VCaP (cell line): ENCODE data around the gene VSIG10.
"Not testable (repeated sequence)": the region's sequence is repeated elsewhere in the genome, so short reads cannot be mapped to it uniquely, and the experiment has no call there.

ENCODE experiments used
- H3K27ac ChIP-seq: fragments of 450-650 bp; 2 replicates; pipeline ENCODE4 v1.5.1; 2017
- TF ChIP-seq, protein P1 (sequence below): fragments of 450-650 bp; conservative IDR thresholded peaks from 2 replicates; pipeline ENCODE4 v1.5.1; 2017; ENCODE audit warnings: mild to moderate bottlenecking, moderate library complexity

The VSIG10 gene

DNA sequence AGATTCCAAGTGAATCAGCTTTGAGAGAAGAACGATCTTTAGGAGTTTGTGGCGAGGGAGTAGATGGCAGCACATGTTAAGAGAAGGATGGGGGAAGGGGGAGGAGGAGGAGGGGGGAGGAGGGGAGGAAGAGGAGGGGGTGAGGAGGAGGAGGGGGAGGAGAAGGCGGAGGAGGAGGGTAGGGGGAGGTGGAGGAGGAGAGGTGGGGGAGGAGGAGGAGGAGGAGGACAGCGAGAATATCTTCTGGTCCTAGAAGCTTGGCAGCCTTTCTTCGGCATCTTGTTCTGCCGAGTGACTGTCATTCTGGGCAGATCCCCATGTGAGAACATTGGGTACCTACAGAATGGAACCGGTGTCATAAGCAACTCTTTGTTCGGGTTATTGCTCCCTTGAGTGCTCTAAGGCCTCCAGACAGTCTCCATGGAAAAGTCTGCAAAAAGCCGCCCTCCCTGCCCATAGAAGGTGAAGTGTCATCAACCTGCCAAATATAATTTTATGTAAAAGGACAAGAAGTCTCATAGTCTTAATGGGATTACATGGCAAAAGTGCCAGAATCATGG is 80.4 kb downstream of the VSIG10 start:
- H3K27ac ChIP-seq: no peak overlapping the region
- TF ChIP-seq, protein P1, sequence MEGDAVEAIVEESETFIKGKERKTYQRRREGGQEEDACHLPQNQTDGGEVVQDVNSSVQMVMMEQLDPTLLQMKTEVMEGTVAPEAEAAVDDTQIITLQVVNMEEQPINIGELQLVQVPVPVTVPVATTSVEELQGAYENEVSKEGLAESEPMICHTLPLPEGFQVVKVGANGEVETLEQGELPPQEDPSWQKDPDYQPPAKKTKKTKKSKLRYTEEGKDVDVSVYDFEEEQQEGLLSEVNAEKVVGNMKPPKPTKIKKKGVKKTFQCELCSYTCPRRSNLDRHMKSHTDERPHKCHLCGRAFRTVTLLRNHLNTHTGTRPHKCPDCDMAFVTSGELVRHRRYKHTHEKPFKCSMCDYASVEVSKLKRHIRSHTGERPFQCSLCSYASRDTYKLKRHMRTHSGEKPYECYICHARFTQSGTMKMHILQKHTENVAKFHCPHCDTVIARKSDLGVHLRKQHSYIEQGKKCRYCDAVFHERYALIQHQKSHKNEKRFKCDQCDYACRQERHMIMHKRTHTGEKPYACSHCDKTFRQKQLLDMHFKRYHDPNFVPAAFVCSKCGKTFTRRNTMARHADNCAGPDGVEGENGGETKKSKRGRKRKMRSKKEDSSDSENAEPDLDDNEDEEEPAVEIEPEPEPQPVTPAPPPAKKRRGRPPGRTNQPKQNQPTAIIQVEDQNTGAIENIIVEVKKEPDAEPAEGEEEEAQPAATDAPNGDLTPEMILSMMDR: no peak

DNA sequence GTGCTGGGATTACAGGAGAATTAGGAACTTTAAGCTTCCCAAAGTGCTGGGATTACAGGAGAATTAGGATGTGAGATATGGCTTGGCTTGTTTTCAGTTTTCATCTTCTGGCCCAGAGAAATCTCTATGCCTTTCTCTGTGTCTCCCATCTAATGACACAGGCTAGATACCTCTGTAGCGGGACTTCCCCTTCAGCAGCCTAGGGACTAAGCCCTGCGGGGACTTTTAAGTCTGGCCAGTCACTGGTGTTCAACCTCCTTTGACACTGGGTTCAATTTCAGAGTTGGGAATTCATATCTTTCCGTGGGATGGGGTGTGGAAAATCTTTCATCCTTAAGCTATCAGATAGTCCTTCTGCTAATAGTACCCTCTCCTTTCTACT is 81.1 kb downstream of the VSIG10 start:
- TF ChIP-seq, protein P1: no peak
- no peak overlapping the region for H3K27ac ChIP-seq

DNA sequence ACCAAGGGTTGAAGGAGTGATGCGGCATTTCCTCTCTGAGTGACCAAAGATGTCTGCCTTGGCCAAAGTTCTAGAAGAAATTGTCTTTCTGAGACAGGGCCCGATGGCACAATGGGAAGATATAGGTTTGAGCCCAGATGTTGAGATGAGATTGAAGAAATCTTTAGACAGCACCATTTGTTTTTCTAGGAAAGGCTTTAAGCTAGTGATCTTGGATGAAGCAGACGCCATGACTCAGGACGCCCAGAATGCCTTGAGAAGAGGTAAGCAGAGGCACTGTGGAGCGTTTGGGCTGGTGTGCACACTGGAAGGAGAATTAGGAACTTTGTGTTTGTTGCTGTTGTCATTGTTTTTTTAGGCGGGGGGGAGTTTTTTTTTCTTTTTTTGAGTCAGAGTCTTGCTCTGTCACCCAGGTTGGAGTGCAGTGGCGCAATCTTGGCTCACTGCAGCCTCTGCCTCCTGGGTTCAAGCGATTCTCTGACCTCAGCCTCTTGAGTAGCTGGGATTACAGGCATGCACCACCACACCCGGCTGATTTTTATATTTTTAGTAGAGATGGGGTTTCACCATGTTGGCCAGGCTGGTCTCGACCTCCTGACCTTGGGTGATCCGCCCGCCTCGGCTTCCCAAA is 81.6 kb downstream of the VSIG10 start:
- not testable (repeated sequence) for H3K27ac ChIP-seq

DNA sequence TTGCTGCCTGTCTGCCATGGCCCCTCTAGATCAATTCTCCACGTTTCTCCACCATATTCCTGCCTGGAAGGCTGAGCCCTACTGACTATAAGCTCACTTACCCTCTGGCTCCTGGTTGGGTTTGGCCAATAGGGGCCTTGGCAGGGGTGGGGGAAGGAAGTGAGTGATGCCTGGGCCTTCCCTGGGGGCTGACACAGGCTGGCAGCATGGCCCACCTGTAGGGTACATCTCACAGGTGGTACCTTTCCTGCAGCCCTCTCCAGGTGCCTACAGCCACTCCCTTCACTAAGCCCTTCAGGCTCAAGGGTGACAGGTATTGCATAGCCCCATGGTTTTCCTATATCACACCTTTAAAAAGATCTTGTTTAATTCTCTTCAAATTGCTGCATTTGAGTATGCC is 83.8 kb downstream of the VSIG10 start:
- TF ChIP-seq, protein P1: no peak
- H3K27ac ChIP-seq: no peak overlapping the region

DNA sequence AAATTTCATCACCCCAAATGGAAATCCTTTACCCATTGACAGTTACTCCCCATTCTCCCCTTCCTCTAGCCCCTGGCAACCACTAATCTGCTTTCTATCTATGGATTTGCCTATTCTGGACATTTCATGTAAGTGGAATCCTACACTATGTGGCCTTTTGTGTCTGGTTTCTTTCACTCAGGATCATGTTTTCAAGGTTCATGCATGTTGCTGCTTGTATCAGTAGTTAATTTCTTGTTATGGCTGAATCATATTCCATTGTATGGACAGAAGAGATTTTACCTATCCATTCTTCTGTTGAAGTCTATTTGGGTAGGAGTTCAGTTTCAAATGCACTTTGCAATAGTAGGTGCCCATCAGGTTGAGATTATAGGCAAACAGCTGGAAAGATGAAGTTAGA is 85.9 kb downstream of the VSIG10 start:
- TF ChIP-seq, protein P1: no peak
- no peak overlapping the region; the same call in 1 of the 2 replicates for H3K27ac ChIP-seq

DNA sequence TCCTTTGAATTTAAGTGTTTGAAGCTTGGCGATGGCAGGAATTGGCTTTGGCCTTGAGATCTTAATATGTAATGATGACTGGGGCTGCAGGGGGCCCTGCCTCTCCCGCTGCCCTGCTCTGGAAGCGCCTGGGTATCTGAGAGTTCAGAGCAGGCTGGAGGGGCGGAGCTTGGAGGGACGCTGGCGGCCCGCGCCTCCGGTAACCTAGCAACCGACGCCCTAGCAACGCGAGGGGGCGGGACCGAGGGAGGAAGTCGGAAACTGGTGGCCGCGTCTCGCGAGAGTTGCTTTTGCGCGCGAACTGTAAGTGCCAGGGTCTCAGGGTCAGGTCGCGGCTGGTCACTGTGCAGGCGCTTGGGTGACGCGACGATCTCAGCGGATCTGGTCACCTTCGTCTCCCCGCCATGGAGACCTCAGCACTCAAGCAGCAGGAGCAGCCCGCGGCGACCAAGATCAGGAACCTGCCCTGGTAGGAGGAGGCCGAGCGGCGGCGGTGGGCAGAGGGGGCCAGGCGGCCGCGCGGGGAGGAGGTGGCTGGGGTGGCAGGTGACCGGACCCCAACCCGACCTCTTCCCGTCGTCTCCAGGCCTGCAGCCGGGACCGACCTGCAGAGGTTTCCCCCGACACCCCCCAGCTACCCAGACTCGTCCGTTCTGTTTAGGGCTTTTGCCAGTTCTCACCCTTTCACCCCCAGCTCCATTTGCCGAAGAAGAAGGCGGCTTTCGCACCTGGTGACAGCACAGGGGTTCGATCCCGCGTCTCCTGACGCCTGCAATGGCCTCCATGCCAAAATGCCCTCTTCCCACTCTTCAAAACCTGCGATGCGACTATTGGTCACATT is 87.2 kb downstream of the VSIG10 start, which contains the start of gene RFC5:
RFC5 (plus strand) TSS at position 280 of the 841 bp plus-strand sequence; CDS start at position 405, 125 bp downstream.
- TF ChIP-seq, protein P1: no peak
- peak within 1 kb of the TSS; percentile 72 for H3K27ac ChIP-seq

DNA sequence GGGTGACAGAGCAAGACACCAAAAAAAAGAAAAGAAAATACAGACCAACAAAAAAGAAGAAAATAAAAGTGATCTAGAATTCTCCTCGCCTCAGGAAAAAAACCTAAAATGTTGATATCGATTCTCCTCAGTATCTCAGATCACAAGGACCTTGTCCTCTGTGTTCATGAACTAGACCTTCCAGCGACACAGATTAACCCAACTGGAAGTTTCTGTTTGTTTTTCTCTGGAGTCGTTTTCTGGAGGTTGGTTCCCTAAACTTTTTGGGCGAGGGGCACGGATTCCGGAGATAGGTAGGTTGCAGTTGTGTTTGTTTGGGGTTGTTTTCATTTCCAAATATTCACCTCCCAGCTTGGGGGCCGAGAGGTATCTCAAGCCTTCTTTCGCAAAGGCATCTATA is 87.9 kb downstream of the VSIG10 start:
- TF ChIP-seq, protein P1: no peak
- H3K27ac ChIP-seq: peak overlapping the region; percentile 72

DNA sequence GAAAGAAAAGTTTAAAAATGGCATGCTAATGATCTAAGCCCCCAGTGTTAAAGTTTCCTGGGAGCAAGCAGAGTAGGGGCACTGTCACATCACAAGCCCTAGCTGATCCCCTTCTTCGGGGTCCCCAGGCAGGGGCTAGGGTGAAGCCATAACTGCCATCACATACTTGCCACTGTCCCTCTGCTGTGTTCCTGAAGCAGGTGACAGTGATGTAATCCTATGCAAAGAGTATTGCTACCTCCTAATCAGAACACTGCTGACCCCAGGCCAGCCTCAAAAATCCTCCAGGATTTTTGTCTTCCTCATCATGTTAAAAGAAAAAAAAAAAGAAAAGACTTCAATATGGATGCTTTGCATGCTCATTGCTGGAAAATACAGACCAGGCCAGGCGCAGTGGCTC is 88.5 kb downstream of the VSIG10 start:
- H3K27ac ChIP-seq: no peak overlapping the region
- TF ChIP-seq, protein P1: no peak
